ENCODE data around the gene NOTCH4.
"Not testable (repeated sequence)": the region's sequence is repeated elsewhere in the genome, so short reads cannot be mapped to it uniquely, and the experiment has no call there.

- TF ChIP-seq POLR2A (IDR thresholded peaks at IDR 0.05; ENCODE audit: low read length); GATA1 (IDR thresholded peaks at IDR 0.05; ENCODE audit: low read depth, low read length): not testable (repeated sequence)
Measured at GRCh38 chr6:32242318-32242813, 18.5 kb upstream of the NOTCH4 start.
